Measurements from ENCODE around the gene PGRMC2.

The PGRMC2 gene

GRCh38 chr4:128298852-128299251, 11.2 kb upstream of the PGRMC2 start:
- Mint-ChIP-seq H3K4me1 (no peaks in the 10 kb centered on the region), H3K27me3 (ENCODE audit: low read depth, poor library complexity) (peaks cover 4% of the 10 kb centered on the region), H3K4me3 (no peak overlapping the region), H3K9me3 (no peaks in the 10 kb centered on the region), H3K27ac (no peak overlapping the region), H3K36me3 (ENCODE audit: low read depth) (peaks cover 8% of the 10 kb centered on the region)
- TF ChIP-seq, protein P1, sequence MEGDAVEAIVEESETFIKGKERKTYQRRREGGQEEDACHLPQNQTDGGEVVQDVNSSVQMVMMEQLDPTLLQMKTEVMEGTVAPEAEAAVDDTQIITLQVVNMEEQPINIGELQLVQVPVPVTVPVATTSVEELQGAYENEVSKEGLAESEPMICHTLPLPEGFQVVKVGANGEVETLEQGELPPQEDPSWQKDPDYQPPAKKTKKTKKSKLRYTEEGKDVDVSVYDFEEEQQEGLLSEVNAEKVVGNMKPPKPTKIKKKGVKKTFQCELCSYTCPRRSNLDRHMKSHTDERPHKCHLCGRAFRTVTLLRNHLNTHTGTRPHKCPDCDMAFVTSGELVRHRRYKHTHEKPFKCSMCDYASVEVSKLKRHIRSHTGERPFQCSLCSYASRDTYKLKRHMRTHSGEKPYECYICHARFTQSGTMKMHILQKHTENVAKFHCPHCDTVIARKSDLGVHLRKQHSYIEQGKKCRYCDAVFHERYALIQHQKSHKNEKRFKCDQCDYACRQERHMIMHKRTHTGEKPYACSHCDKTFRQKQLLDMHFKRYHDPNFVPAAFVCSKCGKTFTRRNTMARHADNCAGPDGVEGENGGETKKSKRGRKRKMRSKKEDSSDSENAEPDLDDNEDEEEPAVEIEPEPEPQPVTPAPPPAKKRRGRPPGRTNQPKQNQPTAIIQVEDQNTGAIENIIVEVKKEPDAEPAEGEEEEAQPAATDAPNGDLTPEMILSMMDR (IDR thresholded peaks at IDR 0.05) = no peak
- no peak for DNase-seq

DNA sequence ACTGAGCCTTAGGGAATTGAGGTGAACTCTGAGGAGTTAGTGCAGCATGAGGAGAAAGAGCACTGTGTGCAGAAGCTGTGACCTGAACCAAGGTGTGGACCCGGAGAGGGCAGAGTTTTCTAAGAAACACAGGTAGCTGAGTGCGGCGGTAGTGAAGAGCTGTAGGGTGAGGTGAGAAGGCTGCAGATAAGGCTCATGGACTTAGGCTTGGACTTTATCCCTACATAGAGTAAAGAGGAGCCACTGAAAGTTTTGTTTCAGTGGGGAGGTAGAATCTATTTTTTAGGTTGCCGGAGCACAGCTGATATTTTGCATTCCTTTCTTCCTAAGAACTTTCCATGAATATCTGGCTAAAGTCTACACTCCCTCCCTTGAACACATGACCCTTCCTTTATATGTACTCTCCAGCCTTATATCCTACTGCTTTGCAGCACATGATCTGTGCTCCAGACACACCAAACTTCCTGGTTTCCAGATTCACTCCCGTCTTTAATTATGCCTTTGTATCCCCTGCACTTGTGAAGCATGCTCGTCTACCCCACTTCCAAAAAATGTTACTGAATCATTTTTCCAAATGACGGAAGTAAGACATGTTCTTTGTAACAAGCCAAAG, 10.6 kb upstream of the PGRMC2 start:
- TF ChIP-seq, protein P1 (IDR thresholded peaks at IDR 0.05) = no peak
- Mint-ChIP-seq H3K27ac (no peak overlapping the region), H3K4me3 (no peak overlapping the region), H3K27me3 (ENCODE audit: low read depth, poor library complexity) (no peaks in the 10 kb centered on the region), H3K36me3 (ENCODE audit: low read depth) (peaks cover 8% of the 10 kb centered on the region), H3K9me3 (no peaks in the 10 kb centered on the region), H3K4me1 (no peaks in the 10 kb centered on the region)
- DNase-seq = no peak

DNA sequence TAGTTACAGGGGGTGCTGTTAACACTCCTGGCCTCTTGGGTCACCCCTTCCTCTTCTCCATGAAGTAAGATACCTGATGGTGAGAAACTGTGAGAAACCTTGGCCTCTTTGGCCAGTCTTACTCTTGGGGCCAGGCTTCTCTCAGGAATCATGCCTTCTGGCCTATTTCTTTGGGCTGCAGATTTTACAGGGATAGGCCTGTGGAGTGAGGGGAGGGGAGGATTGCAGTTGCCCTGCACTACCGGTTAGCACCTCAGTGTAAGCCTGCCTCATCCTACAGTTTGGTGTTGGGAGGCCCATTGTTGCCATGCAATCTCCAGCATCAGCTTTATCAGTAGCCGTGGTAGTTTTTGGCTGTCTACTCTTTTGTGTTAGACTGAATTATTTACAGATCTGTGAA, 7.6 kb upstream of the PGRMC2 start:
- Mint-ChIP-seq H3K9me3 (no peaks in the 10 kb centered on the region), H3K27ac (no peak overlapping the region), H3K36me3 (ENCODE audit: low read depth) (peaks cover under 1% of the 10 kb centered on the region), H3K4me1 (no peaks in the 10 kb centered on the region), H3K4me3 (no peak overlapping the region), H3K27me3 (ENCODE audit: low read depth, poor library complexity) (peaks cover 2% of the 10 kb centered on the region)
- DNase-seq = no peak
- TF ChIP-seq, protein P1 (IDR thresholded peaks at IDR 0.05) = no peak

- Mint-ChIP-seq H3K9me3 (no peaks in the 10 kb centered on the region), H3K27ac (no peak overlapping the region), H3K4me1 (no peaks in the 10 kb centered on the region), H3K36me3 (ENCODE audit: low read depth) (no peaks in the 10 kb centered on the region), H3K27me3 (ENCODE audit: low read depth, poor library complexity) (peaks cover 2% of the 10 kb centered on the region), H3K4me3 (no peak overlapping the region)
- DNase-seq = no peak
- TF ChIP-seq, protein P1 (IDR thresholded peaks at IDR 0.05) = no peak
Observed at GRCh38 chr4:128294464-128294863, 6.9 kb upstream of the PGRMC2 start.

DNA sequence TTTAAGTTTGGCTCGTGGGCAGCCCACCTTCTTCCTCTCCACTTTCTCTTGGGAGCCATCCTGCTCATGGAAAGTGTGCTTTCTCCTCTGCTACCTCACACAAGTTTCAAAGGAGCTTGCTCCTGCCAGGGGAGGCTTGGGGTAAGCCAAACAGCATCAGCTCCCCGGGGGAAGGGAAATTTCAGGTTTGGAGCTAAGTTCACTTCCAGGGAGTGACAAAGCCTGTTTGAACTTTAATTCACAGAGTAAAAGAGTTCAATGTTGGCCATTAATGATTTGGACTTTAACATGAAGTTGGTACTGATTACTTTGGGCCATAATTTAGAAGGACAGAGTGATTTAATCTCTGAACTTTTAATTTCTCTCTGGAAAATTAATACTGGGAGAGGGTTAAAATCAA, 4.7 kb upstream of the PGRMC2 start:
- no peak for DNase-seq
- TF ChIP-seq, protein P1 (IDR thresholded peaks at IDR 0.05) = no peak
- H3K27me3 Mint-ChIP-seq (ENCODE audit: low read depth, poor library complexity) = peaks cover 2% of the 10 kb centered on the region
- no peak overlapping the region for H3K4me3 Mint-ChIP-seq
- H3K4me1 Mint-ChIP-seq = peaks cover 9% of the 10 kb centered on the region
- H3K9me3 Mint-ChIP-seq = no peaks in the 10 kb centered on the region
- H3K36me3 Mint-ChIP-seq (ENCODE audit: low read depth) = no peaks in the 10 kb centered on the region
- H3K27ac Mint-ChIP-seq = no peak overlapping the region

GRCh38 chr4:128291096-128291495, 3.5 kb upstream of the PGRMC2 start:
- no peak overlapping the region for H3K4me3 Mint-ChIP-seq
- DNase-seq = no peak

More at GRCh38 chr4:128291096-128291495, 3.5 kb upstream of the PGRMC2 start:
- Mint-ChIP-seq H3K27me3 (ENCODE audit: low read depth, poor library complexity) (peaks cover 2% of the 10 kb centered on the region), H3K36me3 (ENCODE audit: low read depth) (peaks cover under 1% of the 10 kb centered on the region), H3K27ac (no peak overlapping the region), H3K9me3 (no peaks in the 10 kb centered on the region), H3K4me1 (peaks cover 13% of the 10 kb centered on the region)
- TF ChIP-seq, protein P1 (IDR thresholded peaks at IDR 0.05) = no peak

All from nephron progenitor cell (in vitro differentiated cells).